Measurements from ENCODE around the gene BMPR1B.

The BMPR1B gene

GRCh38 chr4:94968493-94968892, 210.7 kb downstream of the BMPR1B start:
- DNase-seq = no peak

- no peak for DNase-seq
These were observed 212.9 kb downstream of the BMPR1B start for GRCh38 chr4:94970650-94971049.

DNA sequence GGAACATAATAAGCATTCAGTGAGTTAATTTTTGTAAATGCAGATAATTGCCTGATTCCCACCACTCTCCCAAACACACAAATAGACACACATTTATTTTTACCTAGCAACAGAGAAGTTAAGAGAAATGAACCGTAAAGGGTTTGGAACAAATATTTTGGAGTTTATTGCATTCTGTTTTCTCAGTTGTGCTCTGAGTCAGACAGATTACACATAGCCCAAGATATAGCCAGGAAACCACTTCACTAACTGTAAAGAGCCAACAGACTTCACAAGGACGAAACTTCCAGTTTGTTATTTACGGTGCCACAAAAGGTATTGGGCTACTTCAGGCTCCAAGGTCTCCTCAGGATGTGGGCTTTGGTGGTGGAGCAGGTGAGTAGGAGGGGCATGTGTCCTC, 217.0 kb downstream of the BMPR1B start:
- DNase-seq = no peak

- DNase-seq = no peak
These were observed 218.7 kb downstream of the BMPR1B start for GRCh38 chr4:94976371-94977011.

GRCh38 chr4:94978904-94979303, 221.1 kb downstream of the BMPR1B start:
- no peak for DNase-seq

GRCh38 chr4:94979621-94980020, 221.9 kb downstream of the BMPR1B start:
- no peak for DNase-seq

DNA sequence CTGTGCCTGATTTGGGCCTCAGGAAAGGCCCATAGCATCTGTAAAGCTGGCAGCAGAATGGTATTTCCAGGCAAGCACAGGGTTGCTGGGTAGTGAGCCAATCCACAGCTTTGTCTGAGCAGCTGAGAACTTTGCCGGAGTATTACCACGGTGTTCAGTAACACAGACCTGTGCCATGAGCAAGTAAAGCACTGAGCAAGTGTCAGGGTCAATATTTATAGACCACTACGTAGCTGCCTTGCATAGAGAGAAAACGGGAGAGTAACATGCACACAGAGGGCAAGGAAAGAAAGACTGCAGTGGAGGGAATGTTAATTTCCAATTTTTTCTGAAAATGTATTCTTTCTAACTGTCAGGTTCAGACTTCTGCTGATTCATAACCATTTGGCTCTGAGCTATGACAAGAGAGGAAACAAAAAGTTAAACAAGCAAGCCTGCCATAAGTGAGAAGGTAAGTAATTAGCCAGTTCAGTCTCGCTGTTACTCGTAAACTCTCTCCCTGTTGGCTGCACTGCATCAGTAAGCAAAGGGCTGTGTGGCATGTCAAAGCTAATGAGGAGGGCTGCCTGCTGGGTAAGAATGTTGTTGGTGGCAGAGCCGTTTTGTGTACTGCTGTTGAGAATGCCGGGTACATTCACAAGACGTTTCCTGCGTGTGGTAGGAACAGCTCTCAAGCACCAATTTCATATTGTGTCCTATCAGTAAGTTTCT, 238.1 kb downstream of the BMPR1B start:
- no peak for DNase-seq

DNA sequence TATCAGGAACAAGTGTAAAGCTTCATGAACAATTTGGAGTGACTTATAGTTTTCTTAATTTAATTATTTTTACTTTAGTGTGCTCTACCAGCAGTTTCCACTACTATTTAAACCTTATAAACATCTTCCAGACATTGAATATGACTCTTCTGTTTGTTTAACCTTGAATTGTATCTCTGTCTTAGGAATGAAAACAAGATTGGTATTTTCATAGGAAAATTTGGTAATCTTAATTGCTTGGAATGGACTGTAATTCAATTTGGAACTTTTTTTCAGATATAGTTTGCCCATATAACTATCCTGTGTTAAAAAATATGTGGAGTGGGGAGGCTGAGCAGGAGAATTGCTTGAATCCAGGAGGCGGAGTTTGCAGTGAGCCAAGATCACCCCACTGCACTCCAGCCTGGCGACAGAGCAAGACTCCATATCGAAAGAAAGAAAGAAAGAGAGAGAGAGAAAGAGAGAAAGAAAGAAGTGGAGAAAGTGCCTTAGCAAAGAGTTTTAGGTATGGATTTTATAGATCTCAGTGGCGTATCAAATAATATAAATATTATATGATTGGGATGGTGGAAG, 242.4 kb downstream of the BMPR1B start:
- no peak for DNase-seq

GRCh38 chr4:95004912-95005311, 247.2 kb downstream of the BMPR1B start:
- DNase-seq = no peak

DNA sequence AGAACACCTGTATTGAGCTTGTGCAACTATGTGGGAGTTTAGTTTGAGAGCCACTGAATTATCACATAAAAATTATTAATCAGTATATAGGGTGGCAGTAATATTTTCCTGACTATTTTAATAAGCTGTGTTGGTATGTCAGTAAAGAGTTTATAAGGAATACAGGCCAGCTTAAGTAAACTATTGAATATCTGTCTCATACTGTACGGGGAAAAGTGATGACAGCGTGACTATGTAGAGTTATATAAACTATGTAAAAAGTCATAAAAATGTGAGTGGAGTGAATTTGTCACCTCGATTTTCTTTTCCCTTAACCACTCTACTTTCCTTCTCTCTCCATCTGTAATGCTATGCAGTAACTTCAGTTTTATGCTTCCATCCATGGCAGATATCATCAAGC, 250.2 kb downstream of the BMPR1B start:
- DNase-seq = no peak

DNA sequence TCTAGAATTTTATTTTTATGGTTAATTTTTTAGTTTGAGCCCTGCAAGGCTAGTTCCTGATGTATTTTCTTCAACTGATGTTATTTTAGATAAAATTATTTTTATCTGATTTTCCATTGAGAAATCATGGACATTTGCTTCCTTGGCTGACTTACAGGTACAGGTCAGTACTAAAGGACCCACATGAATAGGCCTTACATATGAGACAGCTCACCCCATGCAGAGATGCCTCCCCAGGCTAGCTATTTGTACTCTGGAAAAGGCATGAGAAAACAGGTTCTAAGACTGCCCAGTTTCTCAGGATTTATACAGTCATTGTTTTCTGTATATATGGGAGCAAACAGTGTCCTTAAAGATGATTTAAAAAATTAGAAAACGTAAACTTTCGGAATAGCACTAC, 255.5 kb downstream of the BMPR1B start:
- no peak for DNase-seq

GRCh38 chr4:95014068-95014467, 256.3 kb downstream of the BMPR1B start:
- no peak for DNase-seq

GRCh38 chr4:95017305-95018064, 259.7 kb downstream of the BMPR1B start:
- DNase-seq = no peak

DNA sequence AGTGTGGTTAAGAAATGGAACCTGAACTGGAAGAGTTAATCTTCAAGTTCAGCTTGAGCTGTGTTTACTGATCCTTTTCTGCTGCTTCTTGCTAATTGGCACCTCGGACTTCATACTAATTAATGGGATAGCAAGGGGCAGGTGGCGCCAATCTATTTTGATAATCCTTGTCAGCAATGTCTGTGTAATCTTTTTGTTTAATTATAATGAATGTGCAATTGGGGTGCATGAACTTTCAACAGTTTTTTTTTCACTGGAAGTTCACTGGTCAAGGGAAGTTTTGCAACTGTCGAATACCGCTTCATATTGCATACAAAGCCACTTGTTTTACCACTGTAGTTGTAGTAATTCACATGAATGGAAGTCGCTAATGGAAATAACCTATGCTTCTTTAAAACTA, 261.0 kb downstream of the BMPR1B start:
- DNase-seq = no peak

- no peak for DNase-seq
These were observed 262.8 kb downstream of the BMPR1B start for GRCh38 chr4:95020521-95020920.

DNA sequence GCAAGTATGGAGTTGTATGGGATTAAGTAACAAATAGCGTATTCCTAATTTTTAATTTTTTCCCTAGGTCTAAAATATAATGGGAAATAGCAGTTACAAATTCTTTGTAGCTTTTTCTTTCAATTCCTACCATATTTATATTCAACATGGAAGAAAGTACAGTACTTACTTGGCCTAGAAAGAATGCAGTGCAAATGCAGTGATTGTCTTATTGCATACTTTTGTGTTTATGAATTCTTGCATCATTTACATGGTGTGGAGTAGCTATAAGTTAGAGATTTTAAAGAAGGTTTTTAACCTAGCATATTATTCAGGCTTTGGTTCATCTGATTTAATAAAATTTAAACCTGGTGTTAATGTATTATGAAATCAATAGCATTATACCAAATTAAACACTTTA, 263.3 kb downstream of the BMPR1B start:
- no peak for DNase-seq

GRCh38 chr4:95023110-95023509, 265.4 kb downstream of the BMPR1B start:
- DNase-seq = no peak

DNA sequence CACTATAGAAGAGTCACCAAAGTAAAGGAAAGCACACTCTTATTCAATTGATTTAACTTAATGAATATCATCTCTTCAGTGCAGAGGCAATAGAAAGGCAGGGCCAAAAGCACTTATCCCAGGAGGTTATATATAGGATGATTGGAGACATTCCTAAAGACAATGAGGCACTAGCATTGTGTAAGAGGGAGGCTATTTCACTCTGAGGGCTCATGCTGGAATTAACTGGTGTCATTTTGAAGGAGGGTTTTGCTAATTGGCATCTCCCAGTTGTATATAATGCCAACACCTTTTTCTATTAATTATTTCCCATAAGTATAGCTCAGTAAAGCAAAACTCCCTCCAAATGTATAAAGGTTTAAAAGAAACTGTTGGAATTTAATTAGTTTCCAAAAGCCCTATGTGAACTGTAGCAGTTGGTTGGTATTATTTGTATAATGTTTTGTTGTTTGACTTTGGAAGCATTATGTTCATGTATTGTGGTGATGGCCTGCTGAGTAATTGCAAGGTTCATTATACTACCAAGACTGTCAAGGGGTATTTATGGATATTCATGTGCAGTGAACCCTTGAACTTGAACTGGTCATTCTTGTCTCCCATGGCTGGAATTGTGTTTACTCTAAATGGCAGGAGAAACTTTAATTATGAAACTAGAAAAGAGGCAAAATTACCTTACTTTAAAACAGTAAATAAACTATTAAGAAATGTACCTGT, 270.3 kb downstream of the BMPR1B start:
- DNase-seq = no peak

DNA sequence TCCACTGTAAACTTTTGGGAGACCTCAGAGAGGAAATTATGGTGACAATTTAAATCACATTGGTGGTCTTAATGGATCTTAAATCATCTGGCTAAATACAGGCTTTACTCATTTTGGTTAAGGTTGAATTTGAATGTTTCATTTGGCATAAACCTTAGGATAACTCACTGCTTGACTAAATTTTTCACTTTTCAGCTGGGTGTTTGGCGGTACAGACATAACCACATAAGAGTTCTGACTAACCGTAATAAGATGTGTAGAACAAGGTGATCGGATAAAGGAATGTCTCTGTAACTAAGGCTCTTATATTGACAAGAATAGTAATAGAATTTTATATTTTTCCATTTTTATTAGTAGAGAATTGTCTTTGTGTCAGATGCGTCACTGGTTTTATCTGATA, 281.0 kb downstream of the BMPR1B start:
- DNase-seq = no peak

- DNase-seq = no peak
These were observed 286.6 kb downstream of the BMPR1B start for GRCh38 chr4:95044324-95044837.

DNA sequence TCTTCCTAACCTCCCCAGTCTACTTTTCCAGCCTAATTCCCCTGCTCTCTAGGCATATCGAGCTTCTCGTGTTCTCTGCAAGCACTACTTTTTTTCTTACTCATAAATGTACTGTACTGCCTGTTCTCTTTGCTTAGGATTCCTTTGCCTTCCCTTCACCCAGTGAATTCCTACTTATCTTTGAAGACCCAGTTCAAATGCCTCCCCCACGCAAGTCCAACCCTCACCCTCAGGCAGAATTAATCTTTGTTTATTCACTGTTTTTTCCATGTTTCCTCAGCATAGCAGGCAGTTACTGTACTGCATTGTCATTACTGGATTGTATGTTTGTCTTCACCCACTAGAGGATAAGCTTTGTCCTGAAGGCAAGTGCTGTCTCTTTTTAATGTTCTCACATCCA, 287.7 kb downstream of the BMPR1B start:
- DNase-seq = no peak

DNA sequence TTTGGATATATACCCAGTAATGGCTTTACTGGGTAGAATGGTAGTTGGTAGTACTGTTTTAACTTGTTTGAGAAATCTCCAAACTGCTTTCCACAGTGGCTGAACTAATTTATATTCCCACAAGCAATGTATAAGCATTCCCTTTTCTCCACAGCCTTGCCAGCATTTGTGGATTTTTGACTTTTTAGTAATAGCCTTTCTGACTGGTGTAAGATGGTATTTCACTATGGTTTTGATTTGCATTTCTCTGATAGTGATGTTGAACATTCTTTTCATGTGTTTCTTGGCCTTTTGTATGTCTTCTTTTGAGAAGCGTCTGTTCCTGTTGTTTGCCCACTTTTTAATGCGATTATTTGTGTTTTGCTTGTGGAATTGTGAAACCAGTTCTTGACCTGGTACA, 290.5 kb downstream of the BMPR1B start:
- no peak for DNase-seq

Measured in activated CD4-positive, CD25-positive, alpha-beta regulatory T cell treated with anti-CD3 and anti-CD28 coated beads, Interleukin-2, amount 50 U/mL, for 72 hours (primary cell).